HG03571 (cell line): Measurements from ENCODE around the gene HIC1.
A peak's percentile ranks its signal among the peaks of the same experiment; 100 is the strongest.

Source experiments
- ATAC-seq: cut with Tn5 transposase; IDR thresholded peaks from one replicate; pipeline ENCODE4 v1.9.1; 2021; ENCODE audit not compliant: unreplicated experiment

HIC1 gene

GRCh38 chr17:2042933-2043332, 12.0 kb upstream of the HIC1 start:
- no peak for ATAC-seq

DNA sequence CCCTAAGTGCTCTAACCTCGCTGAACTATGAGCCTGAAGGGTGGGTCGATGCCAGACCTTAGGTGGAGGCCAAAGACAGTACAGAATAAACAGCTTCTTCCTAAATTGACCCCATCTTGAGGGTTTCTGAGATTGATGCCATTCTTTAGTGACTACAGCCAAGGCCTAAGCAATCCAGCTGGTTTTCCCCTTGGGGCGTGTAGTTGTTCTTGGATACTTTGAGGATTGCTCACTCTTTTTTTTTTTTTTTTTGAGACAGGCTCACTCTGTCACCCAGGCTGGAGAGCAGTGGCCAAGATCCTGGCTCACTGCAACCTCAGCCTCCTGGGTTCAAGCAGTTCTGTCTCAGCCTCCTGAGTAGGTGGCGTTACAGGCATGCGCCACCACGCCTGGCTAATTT, 11.1 kb upstream of the HIC1 start:
- ATAC-seq: no peak

- ATAC-seq: no peak
Observed at GRCh38 chr17:2044263-2044894, 10.5 kb upstream of the HIC1 start.

DNA sequence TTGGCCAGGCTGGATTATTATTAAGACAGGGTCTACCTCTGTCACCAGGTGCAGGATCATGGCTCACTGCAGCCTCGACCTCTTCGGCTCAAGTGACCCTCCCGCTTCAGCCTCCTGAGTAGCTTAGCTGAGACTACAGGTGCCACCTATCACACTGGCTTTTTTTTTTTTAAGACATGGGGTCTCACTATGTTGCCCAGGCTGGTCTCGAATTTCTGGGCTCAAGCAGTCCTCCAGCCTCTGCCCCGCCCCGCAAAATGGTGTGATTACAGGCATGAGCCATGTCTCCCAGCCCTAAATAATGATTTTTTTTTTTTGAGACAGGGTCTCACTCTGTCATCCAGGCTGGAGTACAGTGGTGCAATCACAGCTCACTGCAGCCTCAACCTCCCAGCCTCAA, 7.3 kb upstream of the HIC1 start:
- no peak for ATAC-seq

- no peak for ATAC-seq
Observed at GRCh38 chr17:2048805-2049204, 6.1 kb upstream of the HIC1 start.

DNA sequence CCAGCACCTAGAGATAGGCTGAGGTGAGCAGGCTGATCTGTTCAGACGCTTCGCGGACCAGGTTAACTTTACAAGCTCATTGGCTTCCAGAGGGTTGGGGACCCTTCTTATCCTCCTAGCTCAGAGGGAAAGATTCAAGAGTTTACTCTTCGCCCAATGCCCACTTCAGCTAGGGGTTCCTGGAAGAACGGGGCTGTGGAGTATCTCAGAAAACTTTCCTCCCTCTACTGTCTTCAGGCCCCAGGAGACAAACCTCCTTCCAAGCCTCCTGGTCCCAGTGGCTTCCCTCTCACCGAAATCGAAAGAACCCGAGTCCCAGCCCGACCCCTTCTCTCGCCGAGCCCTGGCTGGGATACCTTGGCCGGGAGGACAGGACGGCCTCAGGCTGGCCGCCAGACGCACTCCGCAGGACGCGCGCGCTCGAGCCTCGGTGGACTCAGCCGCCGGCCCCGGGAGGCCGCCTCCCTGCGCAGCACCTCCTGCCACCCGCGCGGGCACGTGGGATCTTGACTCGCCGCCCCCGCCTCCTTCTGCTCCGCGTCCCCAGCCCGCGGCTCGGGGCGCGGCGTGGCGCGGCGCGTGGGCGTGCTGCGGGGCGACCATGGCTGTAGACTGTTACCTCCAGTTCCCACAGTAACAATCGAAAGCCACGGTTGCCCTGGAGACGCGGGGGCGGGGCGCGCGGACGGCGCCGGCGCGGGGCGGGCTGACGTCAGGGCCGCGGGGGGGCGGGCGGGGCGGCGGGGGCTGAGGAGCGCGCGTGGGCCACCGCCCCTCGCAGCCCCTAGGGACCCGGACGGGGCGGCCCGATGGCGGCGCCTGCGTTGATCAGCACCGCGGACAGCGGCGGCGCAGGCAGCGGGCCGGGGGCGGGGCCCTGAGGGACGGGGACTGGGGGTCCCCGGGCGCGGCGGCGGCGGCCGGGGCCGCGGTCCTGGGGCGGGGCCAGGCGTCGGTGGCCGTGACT, 5.3 kb upstream of the HIC1 start:
- ATAC-seq: peak; percentile 43

DNA sequence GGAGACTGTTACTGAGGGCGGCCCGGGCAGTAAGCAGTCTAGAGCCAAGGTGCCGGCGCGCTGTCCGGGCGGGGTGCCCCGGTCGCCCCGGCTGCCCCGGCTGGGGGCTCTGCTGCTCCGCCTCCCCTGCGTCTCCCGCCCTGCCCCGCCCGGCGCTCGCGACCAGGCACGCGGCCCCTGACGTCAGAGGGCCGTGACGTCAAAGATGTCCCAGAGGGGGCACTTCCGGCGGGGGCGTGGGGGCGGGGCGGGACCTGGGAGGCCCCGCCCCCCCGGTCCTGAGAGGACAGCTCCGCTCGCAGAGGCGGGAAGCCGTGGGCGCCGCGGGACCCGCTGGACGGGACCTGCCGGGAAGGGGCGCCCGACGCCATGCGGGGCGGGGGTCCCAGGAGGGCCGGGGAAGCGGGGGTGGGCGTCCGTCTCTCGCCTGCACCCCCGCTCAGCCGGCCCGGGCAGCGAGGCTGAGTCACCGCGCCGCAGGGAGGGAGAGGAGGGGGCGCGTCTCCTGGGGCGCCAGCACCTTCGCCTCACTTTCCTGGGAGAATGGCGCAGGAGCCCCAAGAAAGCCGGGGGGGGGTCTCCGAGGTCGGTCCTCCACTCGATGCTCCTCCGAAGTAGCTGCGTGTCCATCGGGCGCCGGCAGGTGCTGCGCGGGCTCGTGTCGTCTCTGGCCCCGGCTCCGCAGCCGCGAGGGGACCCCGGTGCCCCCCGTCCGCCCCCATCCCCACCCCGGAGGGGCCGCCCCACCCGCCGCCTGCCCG, 4.4 kb upstream of the HIC1 start:
- peak; percentile 2 for ATAC-seq

DNA sequence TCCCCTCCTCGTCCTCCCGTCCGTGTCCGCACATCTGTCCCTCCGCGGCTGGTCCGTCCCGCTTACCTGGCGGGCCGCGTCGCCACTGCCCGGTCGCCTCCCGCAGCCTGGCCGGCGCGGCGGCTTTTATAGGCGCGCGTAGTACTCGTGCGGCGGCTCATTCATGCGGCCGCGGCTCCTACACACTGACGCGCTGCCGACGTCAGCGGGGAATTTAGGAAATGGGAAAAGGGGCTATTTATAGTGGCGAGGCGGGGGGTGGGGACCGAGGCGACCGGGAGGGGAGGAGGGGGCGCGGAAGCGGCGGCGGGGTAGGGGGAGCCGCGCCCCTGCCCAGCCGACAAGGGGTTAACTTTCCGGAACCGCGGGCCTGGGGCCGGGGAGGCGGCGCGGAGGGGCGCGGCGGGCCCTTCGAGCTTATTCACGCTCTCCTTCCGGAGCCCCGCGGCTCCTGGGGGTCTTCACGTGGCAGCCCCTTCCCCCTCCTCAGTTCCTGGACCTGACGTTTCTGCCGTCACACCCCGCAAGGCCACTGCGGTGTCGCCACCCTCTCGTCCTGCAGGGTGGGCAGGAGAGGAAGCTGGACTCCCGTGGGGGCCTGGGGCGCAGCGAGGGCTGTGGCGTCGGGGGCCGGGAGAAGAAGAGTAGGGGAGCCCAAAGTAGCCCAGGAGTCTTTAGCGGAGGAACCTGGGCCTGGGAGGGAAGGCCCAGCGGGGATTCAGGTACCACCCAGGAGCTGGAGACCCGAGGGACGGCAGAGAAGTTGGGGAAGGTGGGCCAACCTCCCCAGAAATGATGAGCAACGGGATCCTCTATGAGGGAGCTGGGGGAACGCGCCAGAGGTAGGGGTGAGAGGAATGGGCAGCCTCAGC, 3.6 kb upstream of the HIC1 start:
- no peak for ATAC-seq

- no peak for ATAC-seq
Observed at GRCh38 chr17:2051933-2052559, 2.9 kb upstream of the HIC1 start.

DNA sequence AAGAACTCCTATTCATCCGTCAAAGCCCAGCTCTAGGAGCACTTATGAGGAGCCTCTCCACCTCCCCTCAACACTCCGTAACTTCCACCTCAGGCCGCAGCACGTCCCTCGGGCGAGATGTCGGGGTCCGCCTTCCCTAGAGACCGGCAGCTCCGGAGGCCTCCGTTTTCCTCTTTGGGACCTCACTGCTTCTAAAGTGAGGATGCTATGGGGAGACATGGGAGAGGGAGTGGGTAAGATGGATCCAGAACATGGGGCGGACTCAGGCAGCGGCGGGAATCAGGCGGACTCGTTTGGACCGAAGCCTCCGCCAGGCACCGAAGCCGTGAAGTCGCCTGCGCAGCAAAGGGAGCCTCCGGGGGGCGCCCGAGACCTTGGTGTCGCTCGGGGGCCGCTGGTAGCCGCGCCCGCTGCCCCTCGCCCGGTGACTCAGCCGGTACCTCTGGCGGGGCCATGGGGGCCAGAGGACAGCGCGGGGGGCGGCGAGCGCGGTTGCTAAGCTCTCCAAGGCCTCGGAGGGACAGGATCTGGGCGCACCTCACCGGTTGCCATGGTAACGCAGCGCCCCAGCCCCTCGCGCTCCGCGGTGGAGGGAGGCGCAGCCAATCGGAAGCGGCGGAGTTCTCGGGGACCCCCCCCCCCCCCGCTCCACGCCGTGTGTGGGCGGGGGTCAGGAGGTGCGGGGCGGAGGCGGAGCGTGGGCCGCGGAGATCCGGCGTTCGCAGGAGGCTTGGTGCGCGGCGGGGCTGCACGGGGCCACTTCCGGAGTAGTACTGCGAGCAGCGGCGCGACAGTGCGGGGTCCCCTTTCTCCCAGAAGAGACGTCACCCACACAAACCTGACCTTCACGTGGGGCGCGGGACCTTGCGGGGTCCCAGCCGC, 1.3 kb upstream of the HIC1 start:
- no peak for ATAC-seq

DNA sequence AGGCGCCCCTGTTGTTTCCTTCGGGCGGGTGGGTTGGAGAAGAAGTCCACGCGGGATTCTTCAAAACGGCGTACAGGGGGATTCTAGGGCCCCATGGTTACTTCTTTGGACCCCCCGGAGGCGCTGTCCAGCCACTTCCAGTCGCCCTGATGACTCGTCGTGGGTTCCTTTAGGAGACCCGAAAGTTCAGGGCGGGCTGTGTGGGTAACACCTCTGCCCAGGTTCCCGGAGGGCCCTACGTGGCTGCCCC, 716 bp upstream of the HIC1 start:
- ATAC-seq: no peak

DNA sequence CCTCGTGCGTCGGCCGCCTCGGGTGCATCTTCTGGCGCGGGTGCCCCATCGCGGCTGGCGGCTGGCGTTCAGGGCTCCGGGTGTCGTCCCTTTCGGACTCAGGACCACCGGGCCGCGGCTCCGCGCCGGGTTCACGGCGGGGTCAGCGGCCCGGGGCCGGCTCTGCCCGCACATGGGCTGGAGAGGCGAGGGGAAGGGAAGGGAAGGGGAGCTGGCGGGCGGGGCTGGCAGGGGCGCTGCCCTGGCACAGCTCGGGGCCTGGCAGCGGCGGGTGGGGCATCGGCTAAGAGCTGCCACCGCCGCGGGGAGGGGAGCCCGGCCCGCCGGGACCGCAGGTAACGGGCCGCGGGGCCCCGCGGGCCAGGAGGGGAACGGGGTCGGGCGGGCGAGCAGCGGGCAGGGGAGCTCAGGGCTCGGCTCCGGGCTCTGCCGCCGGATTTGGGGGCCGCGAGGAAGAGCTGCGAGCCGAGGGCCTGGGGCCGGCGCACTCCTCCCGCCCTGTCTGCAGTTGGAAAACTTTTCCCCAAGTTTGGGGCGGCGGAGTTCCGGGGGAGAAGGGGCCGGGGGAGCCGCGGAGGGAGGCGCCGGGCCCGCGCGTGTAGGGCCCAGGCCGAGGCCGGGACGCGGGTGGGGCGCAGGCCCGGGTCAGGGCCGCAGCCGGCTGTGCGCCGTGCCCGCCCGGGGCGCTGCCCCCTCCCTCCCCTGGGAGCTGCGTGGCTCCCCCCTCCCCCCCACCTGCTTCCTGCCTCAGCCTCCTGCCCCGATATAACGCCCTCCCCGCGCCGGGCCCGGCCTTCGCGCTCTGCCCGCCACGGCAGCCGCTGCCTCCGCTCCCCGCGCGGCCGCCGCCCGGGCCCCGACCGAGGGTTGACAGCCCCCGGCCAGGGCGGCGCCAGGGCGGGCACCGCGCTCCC, 646 bp downstream of the HIC1 start:
- no peak for ATAC-seq

- ATAC-seq: no peak
Observed at GRCh38 chr17:2056206-2057174, 1.6 kb downstream of the HIC1 start.

DNA sequence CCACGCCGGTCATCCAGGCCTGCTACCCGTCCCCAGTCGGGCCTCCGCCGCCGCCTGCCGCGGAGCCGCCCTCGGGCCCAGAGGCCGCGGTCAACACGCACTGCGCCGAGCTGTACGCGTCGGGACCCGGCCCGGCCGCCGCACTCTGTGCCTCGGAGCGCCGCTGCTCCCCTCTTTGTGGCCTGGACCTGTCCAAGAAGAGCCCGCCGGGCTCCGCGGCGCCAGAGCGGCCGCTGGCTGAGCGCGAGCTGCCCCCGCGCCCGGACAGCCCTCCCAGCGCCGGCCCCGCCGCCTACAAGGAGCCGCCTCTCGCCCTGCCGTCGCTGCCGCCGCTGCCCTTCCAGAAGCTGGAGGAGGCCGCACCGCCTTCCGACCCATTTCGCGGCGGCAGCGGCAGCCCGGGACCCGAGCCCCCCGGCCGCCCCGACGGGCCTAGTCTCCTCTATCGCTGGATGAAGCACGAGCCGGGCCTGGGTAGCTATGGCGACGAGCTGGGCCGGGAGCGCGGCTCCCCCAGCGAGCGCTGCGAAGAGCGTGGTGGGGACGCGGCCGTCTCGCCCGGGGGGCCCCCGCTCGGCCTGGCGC, 2.4 kb downstream of the HIC1 start:
- ATAC-seq: no peak

- ATAC-seq: no peak
Observed at GRCh38 chr17:2057760-2058585, 3.1 kb downstream of the HIC1 start.
